Effector CD4-positive, alpha-beta T cell (primary cell): ENCODE measurements around the gene PCOLCE2.
"Not testable (repeated sequence)": the region's sequence is repeated elsewhere in the genome, so short reads cannot be mapped to it uniquely, and the experiment has no call there.

Source experiments
- DNase-seq: peaks from one replicate; pipeline ENCODE4 v3.0.0-alpha.2; 2020

Gene PCOLCE2

DNA sequence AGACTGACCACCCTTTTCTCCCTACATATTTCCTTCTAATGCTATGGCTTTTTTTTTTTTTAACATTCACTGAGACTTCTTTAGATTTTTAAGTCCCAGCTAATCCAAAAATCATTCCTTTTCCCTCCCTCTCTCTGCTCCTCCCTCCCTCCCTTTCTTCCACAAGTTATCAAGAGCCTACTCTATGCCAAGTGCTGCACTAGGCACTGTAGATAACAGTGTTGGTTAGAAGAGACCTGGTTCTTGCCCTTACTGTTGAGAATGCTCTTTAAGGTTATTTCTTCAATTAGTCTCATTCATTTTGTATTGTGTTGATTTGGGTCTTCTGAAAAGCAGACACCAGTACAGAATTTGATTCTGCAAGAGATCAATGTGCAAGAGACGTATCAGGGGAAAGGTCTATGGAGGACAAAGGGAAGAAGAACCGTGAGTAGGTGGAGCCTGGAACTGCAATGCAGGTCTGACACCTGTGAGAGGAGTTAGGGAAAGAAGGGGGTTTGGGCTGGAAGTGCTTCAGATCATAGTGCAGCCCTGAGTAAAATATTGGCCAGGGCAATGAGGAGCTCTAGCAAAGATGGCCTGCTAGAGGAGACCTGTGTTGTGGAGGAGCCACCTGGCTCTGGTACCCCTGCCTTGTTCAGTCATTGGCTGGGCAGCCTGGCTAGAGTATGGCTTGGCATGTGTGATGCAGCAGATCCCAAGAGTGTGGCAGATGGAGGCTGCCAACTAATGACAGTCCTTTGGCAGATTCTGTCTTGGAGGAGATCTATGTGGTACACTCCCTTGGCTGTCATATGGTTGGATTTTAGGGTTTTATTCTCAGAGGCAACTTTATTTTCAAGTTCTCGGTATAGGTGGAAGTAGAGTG, 9.7 kb upstream of the PCOLCE2 start:
- no peak for DNase-seq

DNA sequence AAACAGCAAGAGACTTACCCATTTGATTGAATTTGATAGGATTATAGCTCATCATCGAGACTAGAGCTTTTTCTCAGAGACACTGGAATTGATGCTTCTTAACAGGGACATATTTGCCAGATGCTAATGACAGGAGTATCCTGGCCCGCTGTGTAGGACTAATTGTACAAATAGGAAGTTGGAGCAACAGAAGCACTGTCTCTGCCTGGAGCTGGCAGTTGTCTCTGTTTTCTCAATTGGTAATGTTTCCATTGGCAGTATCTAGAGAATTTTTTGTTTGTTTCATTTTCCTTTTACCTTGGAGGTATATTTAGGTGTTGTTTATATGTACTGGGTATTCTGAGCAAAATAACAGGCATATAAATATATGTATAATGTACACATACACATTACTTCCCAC, 8.9 kb upstream of the PCOLCE2 start:
- DNase-seq: no peak

GRCh38 chr3:142896996-142897395, 8.1 kb upstream of the PCOLCE2 start:
- no peak for DNase-seq

DNA sequence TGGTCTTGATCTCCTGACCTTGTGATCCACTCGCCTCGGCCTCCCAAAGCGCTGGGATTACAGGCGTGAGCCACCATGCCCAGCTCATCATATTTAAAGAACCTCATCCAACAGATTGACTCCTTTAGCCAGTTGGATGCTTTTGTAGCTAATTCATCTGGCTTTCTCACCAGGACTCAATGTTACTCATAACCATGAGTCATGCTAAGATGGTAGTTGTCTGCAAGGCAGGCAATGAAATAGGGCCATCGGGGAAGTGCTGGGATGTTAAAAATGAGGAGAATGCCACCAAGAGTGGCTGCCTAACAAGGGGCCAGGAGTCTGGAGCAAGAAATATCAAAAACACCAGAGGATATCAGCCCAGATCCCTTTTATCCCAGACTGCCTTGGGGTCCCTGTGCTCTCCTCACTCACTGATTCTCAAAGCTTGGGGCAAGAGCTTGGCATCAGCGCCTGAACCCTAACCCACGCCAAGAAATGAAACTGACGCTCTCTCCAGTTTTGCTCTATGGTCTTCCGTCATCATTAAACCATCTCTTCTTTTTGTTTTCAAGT, 7.4 kb upstream of the PCOLCE2 start:
- DNase-seq: no peak

GRCh38 chr3:142894493-142894892, 5.6 kb upstream of the PCOLCE2 start:
- no peak for DNase-seq

- no peak for DNase-seq
Measured at GRCh38 chr3:142892714-142893113, 3.8 kb upstream of the PCOLCE2 start.

DNA sequence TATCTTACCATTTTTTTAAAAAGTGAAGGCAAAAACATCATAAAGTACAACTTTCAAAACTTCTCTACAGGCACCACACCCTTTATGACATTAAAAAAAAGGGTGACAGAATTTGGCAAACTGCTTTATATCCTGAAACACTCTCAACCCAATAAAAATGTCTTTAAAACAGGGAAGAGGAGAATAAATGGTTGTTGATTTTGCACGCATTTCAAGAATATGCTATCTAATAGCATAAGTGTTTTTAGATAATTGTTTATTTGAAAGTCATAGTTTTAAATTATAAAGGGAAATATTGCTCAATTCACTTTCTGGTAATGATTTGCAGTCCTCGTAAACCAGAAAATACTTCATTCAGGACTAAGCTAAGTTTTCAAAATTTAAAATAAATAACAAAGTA, 1.7 kb upstream of the PCOLCE2 start:
- DNase-seq: no peak

DNA sequence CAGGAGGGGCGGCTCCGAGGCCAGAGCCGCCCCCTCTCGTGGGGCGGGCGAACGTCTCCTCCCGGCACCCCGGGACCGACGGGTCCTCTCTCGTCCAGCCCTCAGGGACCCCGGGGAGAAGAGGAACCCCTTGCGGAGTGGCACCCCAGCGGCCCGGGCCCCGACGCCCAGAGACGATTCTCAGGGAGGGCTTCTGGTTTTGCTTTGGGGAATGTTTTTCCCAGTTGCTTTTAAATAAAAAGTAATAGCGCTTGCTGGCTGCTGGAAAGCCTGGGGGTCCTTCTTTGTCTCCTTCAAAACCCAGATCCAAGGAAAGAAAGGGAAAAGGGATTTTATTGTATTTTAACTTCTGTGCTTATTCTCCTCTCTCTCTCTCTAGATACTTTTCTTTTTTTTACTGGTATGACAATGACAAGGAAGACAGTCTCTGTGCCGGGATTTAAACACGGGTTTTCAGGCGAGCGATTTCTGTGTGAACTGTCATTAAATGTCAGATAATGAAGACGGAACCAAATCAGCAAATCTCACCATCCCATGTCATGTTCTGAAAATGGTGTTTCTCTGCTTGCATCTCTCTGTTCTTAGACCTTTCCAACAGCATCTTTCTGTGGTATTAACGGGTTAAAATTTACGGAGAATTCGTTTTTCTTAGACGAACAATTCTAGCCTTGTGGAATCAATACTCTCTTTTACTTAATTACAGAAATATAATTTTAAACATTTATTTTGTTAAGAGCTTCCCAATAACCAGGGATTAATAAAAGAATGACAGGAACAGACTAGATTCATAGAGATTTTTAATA, 530 bp upstream of the PCOLCE2 start:
- no peak for DNase-seq

DNA sequence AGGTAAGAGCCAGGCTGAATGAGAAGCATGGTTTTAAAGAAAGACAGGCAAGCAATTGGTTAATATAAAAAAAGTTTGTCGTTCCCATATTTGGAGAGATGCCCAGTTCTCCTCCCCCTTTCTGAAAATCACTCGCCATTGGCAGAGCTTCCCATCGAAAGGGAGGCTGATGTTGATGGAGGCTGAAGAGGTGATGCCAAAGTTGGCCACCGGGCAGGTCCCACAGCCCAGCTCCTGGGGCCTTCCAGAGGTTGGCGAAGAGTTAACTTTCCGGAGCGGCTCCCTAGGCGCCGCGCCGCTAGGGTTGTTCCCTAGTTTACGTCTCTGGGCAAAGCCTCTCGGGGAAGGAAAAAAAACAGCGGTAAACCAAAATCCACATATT, 793 bp downstream of the PCOLCE2 start:
- DNase-seq: no peak

DNA sequence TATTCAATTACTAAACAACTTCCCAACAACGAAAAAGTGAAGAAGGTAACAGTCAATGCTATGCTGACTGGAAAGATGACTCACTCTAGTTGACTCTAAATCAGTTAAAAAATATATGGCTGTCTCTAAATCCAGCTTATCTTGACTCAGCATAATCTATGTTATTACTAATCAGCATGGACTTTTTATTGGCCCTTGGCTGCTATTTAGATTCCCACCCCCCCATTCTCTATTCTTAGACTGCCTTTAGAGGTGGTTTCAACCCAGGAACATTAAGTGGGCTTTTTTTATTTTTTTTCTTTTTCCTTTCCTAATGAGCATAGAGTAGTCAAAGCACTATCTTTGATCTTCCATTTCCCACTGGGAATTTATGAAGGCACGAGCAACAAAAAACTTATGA, 1.9 kb downstream of the PCOLCE2 start:
- no peak for DNase-seq

DNA sequence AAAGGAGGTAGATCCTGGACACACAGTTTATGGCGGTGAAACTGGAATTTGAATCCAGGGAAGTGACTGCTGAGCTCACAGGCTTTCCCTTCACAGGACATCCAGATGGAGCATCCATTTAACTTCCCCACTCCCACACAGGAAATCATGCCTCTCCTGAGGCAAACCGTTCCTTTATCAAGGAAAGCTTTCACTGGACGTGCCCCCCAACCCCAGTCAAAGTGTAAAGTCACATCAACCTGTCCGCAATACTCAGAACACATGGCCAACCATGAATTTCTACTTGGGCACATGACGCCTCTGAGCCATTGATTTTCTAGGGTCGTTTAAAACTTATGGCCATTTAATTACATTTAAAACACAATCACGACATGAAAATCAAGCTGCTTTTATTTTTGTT, 2.9 kb downstream of the PCOLCE2 start:
- DNase-seq: no peak

GRCh38 chr3:142884531-142884930, 4.4 kb downstream of the PCOLCE2 start:
- no peak for DNase-seq

DNA sequence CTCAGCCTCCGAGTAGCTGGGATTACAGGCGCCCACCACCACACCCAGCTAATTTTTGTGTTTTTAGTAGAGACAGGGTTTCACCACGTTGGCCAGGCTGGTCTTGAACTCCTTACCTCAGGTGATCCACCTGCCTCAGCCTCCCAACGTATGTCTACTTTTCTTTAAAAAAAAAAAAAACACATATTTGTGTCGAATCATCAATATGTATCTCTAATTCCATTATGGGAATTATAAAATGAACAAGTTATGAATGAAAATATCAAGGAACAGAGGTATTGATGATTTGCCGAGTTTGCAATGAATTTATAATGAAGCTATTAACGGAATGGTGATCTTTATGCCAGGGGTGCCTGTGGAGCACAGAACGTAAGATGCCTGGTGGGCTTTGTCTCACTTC, 5.3 kb downstream of the PCOLCE2 start:
- DNase-seq: not testable (repeated sequence)

- no peak for DNase-seq
Measured at GRCh38 chr3:142881445-142882224, 7.2 kb downstream of the PCOLCE2 start.

DNA sequence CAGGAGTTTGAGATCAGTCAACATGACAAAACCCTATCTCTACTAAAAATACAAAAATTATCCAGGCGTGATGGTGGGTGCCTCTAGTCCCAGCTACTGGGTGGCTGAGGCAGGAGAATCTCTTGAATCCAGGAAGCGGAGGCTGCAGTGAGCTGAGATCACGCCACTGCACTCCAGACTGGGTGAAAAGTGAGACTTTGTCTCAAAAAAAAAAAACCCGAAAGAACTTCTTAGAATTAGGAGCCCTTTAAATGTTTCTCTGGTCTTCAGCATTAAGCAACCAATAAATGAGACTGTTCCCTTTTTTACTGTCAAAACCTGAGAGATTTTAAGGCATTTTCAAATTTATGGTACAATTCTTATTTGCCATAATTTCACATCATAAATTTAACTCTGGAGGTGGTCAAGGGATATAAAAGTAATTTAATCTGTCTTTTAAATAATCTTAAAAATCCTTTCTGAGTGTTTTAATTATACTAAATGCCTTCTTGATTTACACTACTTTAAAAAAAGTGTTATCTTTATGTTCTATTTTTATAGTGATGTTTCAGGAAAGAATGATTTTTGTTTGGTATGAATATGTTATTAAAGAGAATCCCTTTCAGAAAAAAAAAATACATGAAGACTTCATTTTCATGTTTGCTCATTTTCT, 10.1 kb downstream of the PCOLCE2 start:
- no peak for DNase-seq

DNA sequence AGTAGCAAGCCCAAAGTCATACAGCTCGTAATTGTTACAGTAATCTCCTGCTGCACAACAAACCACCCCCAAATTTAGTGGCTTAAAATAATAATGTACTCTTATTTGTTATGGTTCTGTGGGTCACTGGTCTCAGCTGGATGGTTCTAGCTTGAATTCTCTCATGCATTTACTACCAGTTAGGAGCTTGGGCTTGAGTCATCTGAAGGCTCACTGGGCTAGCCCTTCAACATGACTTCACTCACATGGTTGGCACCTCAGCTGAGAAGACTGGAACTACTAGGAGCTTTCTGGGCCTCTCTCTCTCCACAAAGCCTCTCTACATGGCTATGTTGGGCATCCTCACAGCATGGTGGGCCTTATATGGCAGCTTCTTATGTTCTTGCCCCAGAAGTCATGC, 12.5 kb downstream of the PCOLCE2 start:
- no peak for DNase-seq

- no peak for DNase-seq
Measured at GRCh38 chr3:142875583-142876207, 13.2 kb downstream of the PCOLCE2 start.

DNA sequence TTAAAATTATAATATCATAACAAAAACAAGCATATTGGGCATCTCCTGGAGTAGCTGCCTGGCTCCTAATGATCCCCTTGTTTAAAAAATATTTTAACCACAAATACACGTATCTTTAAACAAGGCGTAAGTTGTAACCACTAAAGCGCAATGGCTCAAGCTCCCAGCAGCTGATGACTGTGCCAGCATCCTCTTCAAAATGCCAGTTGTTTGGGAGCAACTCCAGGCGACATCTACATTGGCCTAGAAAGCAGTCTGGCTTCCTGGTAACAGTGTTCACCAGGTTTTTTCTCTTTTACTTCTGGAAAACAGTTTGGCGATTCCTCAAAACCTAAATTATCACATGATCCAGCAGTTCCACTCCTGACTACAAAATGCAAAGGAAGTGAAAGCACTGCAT, 13.8 kb downstream of the PCOLCE2 start:
- DNase-seq: no peak

DNA sequence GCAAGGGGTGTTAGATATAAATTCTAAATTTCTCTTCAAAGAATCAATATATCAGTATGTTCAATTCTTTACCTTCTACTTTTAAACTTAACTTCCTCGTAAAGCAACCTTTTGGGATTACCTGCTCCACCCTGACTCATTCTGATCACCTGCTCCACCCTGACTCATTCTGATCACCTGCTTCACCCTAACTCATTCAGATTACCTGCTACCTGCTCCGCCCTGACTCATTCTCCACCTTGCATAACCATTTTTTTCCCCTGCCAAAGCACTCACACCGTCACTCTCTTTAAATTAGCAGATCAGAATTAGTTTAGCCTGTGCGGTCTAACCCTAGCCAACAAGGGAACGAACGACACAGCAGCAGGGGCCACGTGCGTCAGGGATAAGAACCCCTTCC, 20.5 kb downstream of the PCOLCE2 start:
- DNase-seq: not testable (repeated sequence)

DNA sequence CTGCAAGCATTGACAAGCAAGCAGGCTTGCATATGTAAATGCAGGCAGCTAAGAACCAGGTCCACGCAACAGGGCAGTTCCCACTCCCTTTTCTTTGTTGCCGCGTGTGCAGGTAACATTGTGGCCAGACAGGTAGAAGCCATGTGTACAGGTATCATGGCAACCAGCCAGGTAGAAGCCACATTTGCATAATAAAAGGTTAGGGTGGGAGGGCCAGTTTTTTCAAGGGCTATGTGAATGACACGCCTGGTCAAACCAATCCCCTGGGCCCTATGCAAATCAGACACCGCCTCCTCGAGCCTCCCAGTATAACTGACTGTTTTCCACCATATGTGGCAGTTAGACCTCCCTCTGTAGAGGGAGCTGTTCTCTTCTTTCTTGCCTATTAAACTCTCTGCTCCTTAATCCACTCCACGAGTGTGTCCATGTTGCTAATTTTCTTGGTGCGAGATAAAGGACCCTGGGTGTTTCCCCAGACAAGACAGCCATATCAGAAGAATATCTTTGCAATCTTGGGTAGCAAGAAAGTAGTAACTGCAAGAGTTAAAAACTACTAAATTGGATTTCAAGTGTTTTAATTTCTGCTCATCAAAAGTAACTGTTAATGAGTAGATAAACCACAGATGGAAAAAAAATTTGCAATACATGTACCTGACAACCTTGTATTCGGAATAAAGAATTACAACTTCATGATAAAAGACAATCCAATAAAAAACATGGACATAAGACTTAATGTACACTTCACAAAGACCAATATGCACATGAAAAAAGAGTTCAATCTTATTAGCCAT, 21.8 kb downstream of the PCOLCE2 start:
- no peak for DNase-seq
